ENCODE data around the gene PLPP7.
"Not testable (repeated sequence)": the region's sequence is repeated elsewhere in the genome, so short reads cannot be mapped to it uniquely, and the experiment has no call there.

DNA sequence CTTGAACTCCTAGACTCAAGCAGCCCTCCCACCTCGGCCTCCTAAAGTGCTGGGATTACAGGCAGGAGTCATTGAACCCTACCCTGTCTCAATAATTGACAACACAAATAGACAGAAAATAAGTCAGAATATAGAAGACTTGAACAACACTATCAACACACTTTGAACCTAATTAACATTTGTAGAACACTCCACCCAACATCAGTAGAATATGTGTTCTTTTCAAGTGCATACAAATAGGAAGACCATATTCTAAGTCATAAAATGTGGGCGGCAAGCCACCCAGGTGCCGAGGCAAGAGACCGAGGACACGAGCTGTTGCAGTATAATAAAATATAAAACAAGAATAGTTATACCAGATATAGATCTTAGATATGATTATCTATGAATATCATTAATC is 45.2 kb upstream of the PLPP7 start:
- TF ChIP-seq CTCF, POLR2A (IDR thresholded peaks at IDR 0.05): not testable (repeated sequence)
